K562 (cell line): Measurements from ENCODE around the gene ODF4. TPM values are rescaled to one million over a fixed set of nuclear protein-coding genes. Genes with fewer than 3 reads are reported as not detected.

ENCODE experiments used
- BACH1 ChIP-seq: fragments of 200-800 bp; sonication (Bioruptor generic); IDR thresholded peaks from 2 replicates; pipeline ENCODE4 v1.6.1; 2016; ENCODE audit warnings: missing genetic modification characterization, missing compliant biosample characterization
- CBFB ChIP-seq: sonication (generic); formaldehyde crosslinking; IDR thresholded peaks from 2 replicates; pipeline ENCODE4 v1.4.0; 2020; ENCODE audit warnings: mild to moderate bottlenecking, missing genetic modification reagents
- DDX20 ChIP-seq: fragments of 450-650 bp; IDR thresholded peaks from 2 replicates; pipeline ENCODE4 v1.6.1; 2016; ENCODE audit warnings: missing genetic modification characterization, low read depth, mild to moderate bottlenecking, missing compliant biosample characterization, moderate library complexity
- EWSR1 ChIP-seq: fragments of 450-650 bp; IDR thresholded peaks from 2 replicates; pipeline ENCODE4 v1.6.1; 2018; ENCODE audit warnings: borderline replicate concordance, mild to moderate bottlenecking, low read depth, moderate library complexity; ENCODE audit not compliant: partially characterized antibody
- FOXO4 ChIP-seq: fragments of 450-650 bp; formaldehyde crosslinking; IDR thresholded peaks from 2 replicates; pipeline ENCODE4 v1.4.0; 2020; ENCODE audit warnings: mild to moderate bottlenecking, moderate library complexity
- FOXP1 ChIP-seq: sonication (generic); formaldehyde crosslinking; IDR thresholded peaks from 2 replicates; pipeline ENCODE4 v1.8.0; 2022; ENCODE audit warnings: mild to moderate bottlenecking, missing genetic modification reagents
- KLF13 ChIP-seq: fragments of 450-650 bp; IDR thresholded peaks from 2 replicates; pipeline ENCODE4 v1.6.1; 2016; ENCODE audit warnings: missing genetic modification characterization, low read depth, mild to moderate bottlenecking, missing compliant biosample characterization, moderate library complexity, borderline replicate concordance
- LCOR ChIP-seq: sonication (generic); formaldehyde crosslinking; IDR thresholded peaks from 2 replicates; pipeline ENCODE4 v1.8.0; 2022; ENCODE audit warnings: mild to moderate bottlenecking, missing genetic modification reagents
- MLLT1 ChIP-seq, 2 experiments: fragments of 450-650 bp; IDR thresholded peaks; 2 replicates each; pipeline ENCODE4 v1.6.1; 2016
- NRF1 ChIP-seq, 2 experiments: fragments of 450-650 bp; IDR thresholded peaks in 1 of 2; conservative IDR thresholded peaks in 1 of 2; 2 replicates each; pipeline ENCODE4 v1.6.1; 2014; ENCODE audit warnings: mild to moderate bottlenecking in 2 of 2
- PHTF2 ChIP-seq: fragments of 250-450 bp; sonication (Bioruptor Pico); IDR thresholded peaks from 2 replicates; pipeline ENCODE4 v1.5.0; 2021; ENCODE audit warnings: mild to moderate bottlenecking
- PRPF4 ChIP-seq: fragments of 200-400 bp; formaldehyde crosslinking; IDR thresholded peaks from one replicate; pipeline ENCODE4 v1.6.1; 2017; ENCODE audit warnings: low read length, low read depth, mild to moderate bottlenecking; ENCODE audit not compliant: insufficient read depth, poor library complexity, severe bottlenecking
- RERE ChIP-seq: sonication (generic); formaldehyde crosslinking; IDR thresholded peaks from 2 replicates; pipeline ENCODE4 v1.8.0; 2023; ENCODE audit warnings: missing genetic modification reagents, mild to moderate bottlenecking, borderline replicate concordance
- RUNX1 ChIP-seq: sonication (generic); IDR thresholded peaks from 2 replicates; pipeline ENCODE4 v1.6.1; 2016; ENCODE audit warnings: antibody characterized with exemption, low read depth
- USF1 ChIP-seq: sonication (generic); formaldehyde crosslinking; IDR thresholded peaks from 2 replicates; pipeline ENCODE4 v1.9.0; 2022; ENCODE audit warnings: mild to moderate bottlenecking, missing genetic modification reagents
- ZFP1 ChIP-seq: fragments of 450-650 bp; formaldehyde crosslinking; IDR thresholded peaks from 2 replicates; pipeline ENCODE4 v1.4.0; 2020; ENCODE audit warnings: mild to moderate bottlenecking, mixed read lengths
- ZNF512 ChIP-seq: IDR thresholded peaks from 2 replicates; pipeline ENCODE4 v1.6.1; 2016; ENCODE audit warnings: missing genetic modification characterization, missing compliant biosample characterization
- polyA plus RNA-seq, 8 experiments: library from polyadenylated mRNA; depleted of rRNA in 4 of 8; stranded (reverse) in 5 of 8; unstranded in 3 of 8; fragments of >200 nt; fragmentation: Nextera tagmentation in 2 of 8; fragmentation: Illumina TruSeq in 1 of 8; extraction: Ambion mirVana in 2 of 8; extraction: Trizol in 1 of 8; gene quantifications; 2 replicates each; pipeline versions ENCODE4 v1.2.1 to v1.2.3, GENCODE V29; 2011 to 2014; ENCODE audit warnings: inconsistent platforms in 1 of 8, missing spikeins in 1 of 8
- total RNA-seq, 7 experiments: library from RNA; depleted of rRNA in 6 of 7; stranded (reverse); fragments of >200 nt in 6 of 7; fragmentation: Illumina TruSeq in 2 of 7; extraction: Trizol in 2 of 7; gene quantifications; 2 replicates each; pipeline versions ENCODE4 v1.2.1 to v1.2.3, GENCODE V29; 2011 to 2021; ENCODE audit warnings: low replicate concordance in 1 of 7

ODF4 gene
- total and polyA plus RNA-seq, 9 of the 15 experiments (the other 6 are each of a cell fraction or from before 2014, with no cell fraction given), result not detected

- no peak for TF ChIP-seq ZNF512 (tag)
- TF ChIP-seq PHTF2 (CRISPR knock-in tag), result no peak
- no peak for TF ChIP-seq RERE (CRISPR knock-in tag)
- TF ChIP-seq KLF13, result no peak
- TF ChIP-seq USF1, result no peak
- no peak; a peak in 1 of 4 replicates for TF ChIP-seq NRF1 (conservative IDR thresholded peaks at IDR 0.05 in 1 of 2, IDR thresholded peaks at IDR 0.05 in 1 of 2)
- TF ChIP-seq ZFP1, result no peak
- TF ChIP-seq EWSR1, result no peak
- no peak for TF ChIP-seq RUNX1
- no peak for TF ChIP-seq MLLT1 (IDR thresholded peaks at IDR 0.05)
- no peak for TF ChIP-seq PRPF4
- TF ChIP-seq FOXP1 (CRISPR knock-in tag), result peak; percentile 62; the same call in 1 of the 2 replicates
- TF ChIP-seq LCOR (CRISPR knock-in tag), result no peak
- TF ChIP-seq CBFB (CRISPR knock-in tag), result no peak
- TF ChIP-seq BACH1 (tag), result no peak
- no peak for TF ChIP-seq DDX20 (tag)
- no peak for TF ChIP-seq FOXO4 (CRISPR knock-in tag)
Observed at GRCh38 chr17:8383143-8383822, 43.6 kb downstream of the ODF4 start, which contains the start of gene RPL26 (continued).
